CD4-positive, alpha-beta T cell treated with Interleukin-4 for 1 hour (primary cell): ENCODE data around the gene PSG4.
"Not testable (repeated sequence)": the region's sequence is repeated elsewhere in the genome, so short reads cannot be mapped to it uniquely, and the experiment has no call there.

Source experiments
- DNase-seq, 2 donors: peaks; one replicate each; pipeline ENCODE4 v3.0.0-alpha.2; 2020 to 2022

Gene PSG4

GRCh38 chr19:43197666-43198397 lies 7.6 kb downstream of the PSG4 start:
- DNase-seq: not testable (repeated sequence)

GRCh38 chr19:43194397-43194796 lies 11.0 kb downstream of the PSG4 start:
- not testable (repeated sequence) for DNase-seq

GRCh38 chr19:43192381-43193155 lies 12.9 kb downstream of the PSG4 start:
- DNase-seq: not testable (repeated sequence)

GRCh38 chr19:43188092-43188491 lies 17.3 kb downstream of the PSG4 start:
- not testable (repeated sequence) for DNase-seq

GRCh38 chr19:43186311-43186935 lies 19.0 kb downstream of the PSG4 start, which contains the start of gene PSG5:
Gene PSG5 (minus strand): TSS chr19:43186536. CDS start chr19:43186405, 131 bp downstream.
- not testable (repeated sequence) for DNase-seq

GRCh38 chr19:43181869-43182771 lies 23.3 kb downstream of the PSG4 start:
- DNase-seq: not testable (repeated sequence)

- not testable (repeated sequence) for DNase-seq
These were observed 25.8 kb downstream of the PSG4 start for GRCh38 chr19:43179569-43180147.

- not testable (repeated sequence) for DNase-seq
These were observed 26.9 kb downstream of the PSG4 start for GRCh38 chr19:43178577-43178976.

- DNase-seq: not testable (repeated sequence)
These were observed 39.5 kb downstream of the PSG4 start for GRCh38 chr19:43165906-43166305.

- not testable (repeated sequence) for DNase-seq
These were observed 42.3 kb downstream of the PSG4 start for GRCh38 chr19:43163135-43163534.

- DNase-seq: not testable (repeated sequence)
These were observed 43.2 kb downstream of the PSG4 start for GRCh38 chr19:43162261-43162660.

GRCh38 chr19:43152214-43152613 lies 53.2 kb downstream of the PSG4 start:
- DNase-seq: no peak

GRCh38 chr19:43149788-43150187 lies 55.6 kb downstream of the PSG4 start:
- not testable (repeated sequence) for DNase-seq

- no peak for DNase-seq
These were observed 57.2 kb downstream of the PSG4 start for GRCh38 chr19:43148233-43148632.
